ENCODE results near the gene GCK.

Gene GCK

GRCh38 chr7:44222776-44223261, 33.6 kb upstream of the GCK start:
- in situ Hi-C loops (cut with MboI; ENCODE audit: low sequenced_read_pairs), result no loop called here

DNA sequence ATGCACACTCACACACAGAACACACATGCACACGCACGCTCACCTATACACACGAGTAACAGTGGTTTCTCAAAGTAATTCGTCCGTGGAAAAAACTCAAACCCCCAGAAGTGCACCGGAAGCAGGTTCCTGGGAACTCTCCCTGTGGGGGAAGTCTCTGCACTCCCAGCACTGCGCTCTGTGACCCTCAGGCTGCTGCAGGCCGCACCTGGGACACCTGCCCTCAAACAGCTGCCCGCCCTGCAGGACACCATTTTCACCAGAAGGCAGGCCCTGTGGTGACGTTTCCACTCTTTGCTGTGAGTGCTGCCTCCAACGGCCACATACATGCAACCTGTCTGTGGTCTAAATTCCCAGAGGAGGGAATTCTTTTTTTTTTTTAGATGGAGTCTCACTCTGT, 32.8 kb upstream of the GCK start:
- in situ Hi-C loops (cut with MboI; ENCODE audit: low sequenced_read_pairs), result no loop called here

DNA sequence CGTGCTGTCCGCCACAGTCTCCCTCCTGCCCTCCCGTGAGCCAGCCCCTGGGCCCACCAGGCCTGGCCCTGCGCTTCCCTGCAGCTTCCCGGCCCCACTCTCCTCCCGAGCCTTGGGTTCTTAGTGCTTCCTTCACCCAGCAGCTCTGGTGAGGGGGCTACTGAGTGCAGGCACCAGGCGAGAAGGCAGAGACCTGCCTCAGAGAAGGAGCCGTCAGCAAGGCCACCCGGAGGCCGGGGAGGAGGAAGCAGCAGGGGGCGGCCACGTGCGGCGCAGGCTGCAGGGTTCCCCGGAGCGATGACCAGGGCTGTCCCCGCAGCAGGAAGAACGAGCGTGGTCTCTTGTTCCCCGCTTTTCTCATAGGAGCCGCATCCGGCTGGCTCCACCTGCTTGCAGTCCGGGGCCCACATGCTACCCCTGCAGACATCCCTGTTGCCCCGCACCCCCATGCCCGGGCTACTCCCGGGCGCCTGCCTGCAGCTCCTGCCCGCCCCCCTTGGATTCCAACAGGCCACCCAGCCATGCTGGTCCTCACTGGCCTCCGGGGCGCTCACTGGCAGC, 32.1 kb upstream of the GCK start:
- in situ Hi-C loops (cut with MboI; ENCODE audit: low sequenced_read_pairs), result no loop called here

DNA sequence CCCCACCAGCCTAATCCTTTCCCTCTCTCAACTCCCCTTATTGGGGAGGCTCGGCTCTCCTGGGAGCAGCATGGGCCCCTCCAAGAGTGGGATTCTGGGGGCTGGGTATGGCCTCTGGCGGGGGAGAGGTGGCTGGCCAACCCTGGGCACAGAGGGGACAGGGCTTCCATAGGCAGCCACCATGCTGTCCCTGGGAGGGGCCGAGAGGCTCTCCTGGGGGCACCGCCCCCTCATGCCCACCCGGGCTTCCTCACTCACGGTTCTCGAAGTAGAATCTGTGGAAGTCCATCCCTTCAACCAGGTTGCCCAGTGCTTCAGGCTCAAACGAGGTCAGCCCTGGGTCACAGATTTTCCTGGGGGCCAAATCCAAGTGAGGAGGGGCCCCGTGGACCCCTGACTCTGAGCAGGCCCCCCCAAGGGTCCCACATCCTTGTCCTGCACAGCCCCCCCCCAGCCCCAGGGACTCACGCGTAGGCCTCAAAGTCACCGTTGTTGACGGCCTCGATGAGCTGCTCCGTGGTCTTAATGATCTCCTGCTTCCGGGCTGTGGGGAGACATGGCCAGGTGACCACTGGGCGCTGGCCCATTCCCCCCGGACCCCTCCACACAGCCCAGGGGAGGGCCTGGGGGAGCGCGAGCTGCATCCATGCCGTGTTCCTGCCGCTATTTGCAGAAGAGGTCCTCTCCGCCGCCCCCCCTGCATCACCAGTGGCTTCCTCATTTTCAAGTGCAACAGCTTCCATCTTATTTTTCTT, 31.3 kb upstream of the GCK start:
- in situ Hi-C loops (cut with MboI; ENCODE audit: low sequenced_read_pairs), result no loop called here

GRCh38 chr7:44220046-44220357, 30.8 kb upstream of the GCK start:
- in situ Hi-C loops (cut with MboI; ENCODE audit: low sequenced_read_pairs), result no loop called here

DNA sequence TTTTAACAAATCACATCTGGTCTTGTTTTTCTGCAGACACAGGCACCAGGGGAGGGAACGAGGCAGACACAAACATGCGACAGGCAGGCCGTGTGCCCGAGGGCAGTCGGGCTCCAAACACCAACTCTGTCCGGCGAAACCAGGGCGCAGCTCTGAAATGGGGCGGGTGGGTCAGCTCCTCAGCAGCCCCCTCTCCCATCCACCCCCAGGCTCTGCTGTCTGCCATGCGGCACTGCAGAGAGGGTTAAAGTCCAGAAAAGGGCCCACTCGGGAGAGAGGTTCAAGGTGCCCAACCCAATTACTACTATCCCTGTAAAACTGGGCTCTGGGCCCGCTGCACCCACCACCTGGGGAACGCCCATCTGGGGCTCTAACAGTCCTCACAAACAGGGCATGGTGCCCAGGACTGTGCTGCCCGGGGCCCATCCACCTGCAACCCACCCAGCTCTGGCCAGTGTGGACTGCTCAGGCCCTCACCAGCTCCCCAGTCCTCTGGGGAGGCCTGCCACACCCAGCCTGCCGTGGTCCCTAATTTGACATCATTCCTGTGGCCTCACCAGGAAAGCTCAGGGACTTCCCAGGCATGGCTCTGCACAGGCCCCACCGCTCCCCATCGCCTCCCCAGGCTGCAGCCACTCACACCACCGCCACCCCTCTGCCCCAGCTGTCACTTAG, 30.3 kb upstream of the GCK start:
- in situ Hi-C loops (cut with MboI; ENCODE audit: low sequenced_read_pairs), result no loop called here

DNA sequence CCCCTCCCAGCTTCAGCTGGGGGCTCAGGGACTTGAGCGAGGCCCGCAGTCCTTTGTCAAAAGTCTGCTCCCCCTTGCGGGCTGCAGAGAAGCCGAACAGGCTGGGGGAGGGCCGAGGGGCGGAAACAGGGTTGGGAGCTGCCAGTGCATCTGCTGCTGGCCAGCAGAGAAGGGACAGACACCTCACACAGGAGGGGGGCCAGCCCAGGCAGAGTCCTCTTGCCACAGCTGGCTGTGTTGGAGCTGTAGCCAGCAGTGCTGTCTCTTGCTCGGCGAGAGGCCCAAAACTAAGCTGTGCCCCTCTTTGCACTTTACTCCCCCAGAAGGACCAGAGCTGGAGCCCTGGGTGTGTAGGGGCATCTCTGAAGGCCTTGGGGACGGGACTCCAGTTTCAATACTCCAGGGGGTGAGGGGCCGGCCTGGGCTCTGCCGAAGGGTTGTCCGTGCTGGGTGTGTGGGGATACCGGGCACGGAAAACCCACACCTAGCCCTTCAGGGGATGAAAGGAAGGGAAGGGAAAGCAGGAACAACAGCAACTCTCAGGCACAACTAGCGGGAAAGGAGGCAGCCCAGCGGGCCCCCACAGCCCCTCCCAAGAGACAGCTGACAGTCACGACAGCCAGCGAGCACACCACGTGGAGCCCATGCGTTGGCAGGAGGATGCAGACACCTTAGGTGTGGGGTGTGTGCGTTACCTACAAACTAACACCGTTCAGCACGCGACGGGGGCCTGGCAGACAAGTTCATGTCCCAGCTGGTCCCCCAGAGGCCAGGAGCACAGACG, 29.4 kb upstream of the GCK start:
- in situ Hi-C loops (cut with MboI; ENCODE audit: low sequenced_read_pairs), result no loop called here

DNA sequence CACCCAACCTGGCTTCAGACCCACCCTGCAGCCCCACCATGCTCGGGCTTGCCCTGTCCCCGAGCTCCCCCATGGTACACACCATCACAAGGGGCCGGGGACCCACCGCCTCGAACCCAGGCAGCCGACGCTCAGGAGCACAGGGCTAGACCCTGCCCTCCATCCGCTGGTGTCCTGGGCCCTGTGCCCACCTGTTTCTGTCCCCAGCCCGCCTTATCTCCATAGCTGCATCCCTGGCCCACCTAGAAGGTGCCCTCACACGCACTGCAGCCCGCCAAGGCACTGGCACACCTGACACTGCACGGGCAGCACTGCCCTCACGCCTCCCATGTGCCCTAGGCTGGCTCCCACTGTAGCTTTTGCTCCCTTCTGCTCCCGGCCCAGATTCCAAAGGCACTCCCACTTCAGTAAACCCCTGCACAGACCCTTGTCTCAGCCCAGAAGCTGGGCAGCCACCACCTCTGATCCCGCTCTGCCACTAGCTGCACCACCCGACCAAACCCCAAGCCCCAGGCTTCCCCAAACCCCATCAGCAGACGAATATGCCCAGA, 28.7 kb upstream of the GCK start:
- in situ Hi-C loops (cut with MboI; ENCODE audit: low sequenced_read_pairs), result no loop called here

GRCh38 chr7:44217223-44217714, 28.0 kb upstream of the GCK start:
- in situ Hi-C loops (cut with MboI; ENCODE audit: low sequenced_read_pairs), result no loop called here

GRCh38 chr7:44216521-44217222, 27.4 kb upstream of the GCK start:
- in situ Hi-C loops (cut with MboI; ENCODE audit: low sequenced_read_pairs), result no loop called here

DNA sequence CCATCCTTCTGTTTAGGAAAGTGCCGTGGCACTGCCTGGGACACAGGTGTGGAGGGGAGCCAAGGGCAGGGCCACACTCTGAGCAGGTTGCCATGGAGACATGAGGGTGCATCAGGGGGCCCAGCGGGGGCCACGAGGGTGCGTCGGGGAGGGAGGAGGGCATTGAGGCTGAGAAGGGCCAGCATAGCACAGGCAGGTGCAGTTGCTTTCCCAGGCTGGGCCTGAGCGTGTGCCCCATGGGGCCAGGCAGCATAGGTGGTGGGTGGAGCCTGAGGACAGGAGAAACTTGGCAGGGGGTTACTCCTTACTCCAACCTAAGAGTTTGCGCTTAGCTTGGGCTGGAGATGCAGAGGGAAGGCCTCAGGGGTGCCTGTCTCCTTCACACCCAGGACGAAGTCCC, 26.8 kb upstream of the GCK start:
- in situ Hi-C loops (cut with MboI; ENCODE audit: low sequenced_read_pairs), result no loop called here

DNA sequence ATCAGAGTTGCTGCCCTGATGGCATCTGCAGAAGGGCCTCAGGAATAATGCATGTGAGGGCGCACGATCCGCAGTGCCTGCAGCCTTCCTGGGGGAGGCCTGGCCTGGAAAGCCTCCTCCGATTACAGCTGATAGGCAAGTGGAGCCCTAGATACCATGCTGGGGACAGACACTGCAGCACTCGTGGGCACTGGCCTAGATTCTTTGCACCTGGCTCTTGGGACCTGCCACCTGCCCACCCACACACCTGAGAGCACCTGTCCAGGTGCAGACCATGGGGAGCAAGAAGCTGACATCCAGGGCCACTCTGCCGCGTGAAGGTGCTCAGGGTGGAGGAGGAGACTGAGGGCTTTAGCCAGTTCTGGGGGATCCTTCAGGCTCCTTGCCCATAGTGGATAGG, 26.3 kb upstream of the GCK start:
- in situ Hi-C loops (cut with MboI; ENCODE audit: low sequenced_read_pairs), result no loop called here

DNA sequence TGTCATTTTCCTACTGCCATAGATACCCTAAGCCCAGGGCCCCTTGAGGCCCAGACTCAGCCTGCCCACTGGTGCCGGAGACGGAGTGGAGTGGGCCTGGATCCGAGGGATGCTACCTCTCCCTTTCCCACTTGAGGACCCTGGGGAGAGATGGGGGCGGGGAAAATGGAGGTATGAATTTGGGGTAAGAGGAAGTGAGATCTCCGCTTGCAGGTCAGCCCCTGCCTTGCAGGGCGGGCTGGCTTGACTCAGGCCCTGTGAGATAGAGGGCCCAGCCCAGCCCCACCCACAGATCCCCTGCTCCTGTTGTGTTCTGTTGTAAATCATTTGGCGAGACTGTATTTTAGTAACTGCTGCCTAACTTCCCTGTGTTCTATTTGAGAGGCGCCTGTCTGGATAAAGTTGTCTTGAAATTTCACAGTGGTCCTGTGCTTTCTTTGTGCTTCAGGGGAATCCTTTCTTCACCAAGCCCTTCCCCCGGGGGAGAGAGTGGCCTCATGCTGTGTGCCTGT, 24.7 kb upstream of the GCK start:
- in situ Hi-C loops (cut with MboI; ENCODE audit: low sequenced_read_pairs), result no loop called here

DNA sequence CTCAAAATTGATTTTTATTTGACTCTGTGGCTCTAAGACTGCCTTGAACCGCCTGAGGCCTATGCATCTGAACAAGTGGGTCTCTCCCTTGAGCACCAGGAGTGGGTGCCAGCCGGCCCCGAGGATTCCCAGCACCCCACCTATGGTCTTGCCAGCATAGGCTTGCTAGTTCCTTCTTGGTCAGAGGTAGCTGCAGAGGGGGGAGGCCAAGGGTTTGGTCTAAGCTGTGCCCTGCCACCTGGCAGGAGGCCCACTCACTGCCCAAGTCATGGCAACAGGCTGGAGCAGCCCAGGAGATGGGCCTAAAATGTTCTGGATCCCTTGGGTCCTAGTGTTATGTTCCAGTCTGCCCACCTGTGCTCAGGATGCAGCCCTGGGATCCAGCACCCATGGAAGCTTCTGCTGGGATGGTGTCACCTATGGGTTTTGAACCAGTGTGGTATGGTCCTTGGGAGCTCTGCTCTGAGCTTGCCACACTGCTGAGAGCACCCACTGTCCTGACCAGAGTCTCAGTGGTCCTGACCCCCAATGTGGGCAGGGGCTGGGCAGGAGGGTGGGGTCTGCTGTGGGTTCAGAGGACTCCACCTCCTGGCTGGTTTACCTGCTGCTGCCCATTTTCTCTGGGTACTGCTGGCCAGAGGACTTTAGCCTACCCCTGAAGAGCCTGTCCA, 24.1 kb upstream of the GCK start:
- in situ Hi-C loops (cut with MboI; ENCODE audit: low sequenced_read_pairs), result no loop called here

DNA sequence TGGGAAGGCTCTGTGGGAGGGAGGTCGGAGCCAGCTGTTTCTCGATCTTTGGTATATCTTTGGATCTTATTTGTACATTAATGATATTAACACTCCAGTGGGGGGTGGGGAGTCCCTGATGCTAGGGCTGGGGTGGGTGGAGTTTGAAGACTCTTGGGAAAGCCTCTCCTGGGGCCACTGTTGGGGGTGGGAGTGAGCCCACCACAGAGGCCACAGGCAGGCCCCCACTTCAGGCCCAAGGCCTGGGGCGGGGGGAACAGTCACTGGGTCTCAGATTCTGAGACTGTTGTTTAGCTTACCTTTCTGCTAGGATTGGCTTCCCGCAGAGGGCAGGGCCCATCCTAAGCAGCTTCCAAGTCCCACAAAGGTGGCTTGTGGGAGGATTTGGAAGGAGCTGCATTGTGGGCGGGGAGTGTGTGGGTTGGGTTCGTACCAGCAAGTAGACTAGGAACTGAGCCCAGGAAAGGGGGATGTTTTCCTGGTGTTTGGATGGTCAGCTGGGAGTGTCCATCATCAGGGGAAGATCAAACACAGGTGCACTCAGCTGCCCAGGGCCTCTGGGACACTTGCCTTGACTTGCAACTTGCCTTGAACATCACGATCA, 23.4 kb upstream of the GCK start:
- in situ Hi-C loops (cut with MboI; ENCODE audit: low sequenced_read_pairs), result no loop called here

DNA sequence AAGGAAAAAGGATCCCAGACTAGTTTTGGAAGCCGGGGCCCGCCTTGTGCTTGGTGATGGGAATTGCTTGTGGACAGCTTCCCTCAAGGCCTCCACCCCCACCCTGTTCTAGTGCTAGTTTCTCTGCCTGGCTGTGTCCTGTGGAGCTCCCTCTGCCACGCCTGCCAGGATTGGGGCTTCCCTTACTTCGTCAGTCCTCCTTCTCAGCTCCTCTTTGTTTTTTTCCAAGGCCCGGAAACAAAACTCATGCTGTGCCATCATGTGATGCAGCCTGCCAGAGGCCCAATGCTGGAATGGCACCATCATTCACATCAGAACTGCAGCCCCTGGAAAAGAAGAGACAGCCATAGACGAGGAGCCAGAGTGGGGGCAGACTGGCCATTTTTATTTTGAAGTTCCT, 22.8 kb upstream of the GCK start:
- in situ Hi-C loops (cut with MboI; ENCODE audit: low sequenced_read_pairs), result no loop called here

GRCh38 chr7:44211126-44211675, 22.0 kb upstream of the GCK start:
- in situ Hi-C loops (cut with MboI; ENCODE audit: low sequenced_read_pairs), result no loop called here

GRCh38 chr7:44210107-44210506, 20.9 kb upstream of the GCK start:
- in situ Hi-C loops (cut with MboI; ENCODE audit: low sequenced_read_pairs), result no loop called here

- in situ Hi-C loops (cut with MboI; ENCODE audit: low sequenced_read_pairs), result no loop called here
Measured at GRCh38 chr7:44208085-44208484, 18.8 kb upstream of the GCK start.

Measured in hTERT RPE-1 (cell line).